KG1 (cell line): Measurements from ENCODE around the gene R3HDML.

Experiments
- DNase-seq: peaks from one replicate; lab custom pipeline; 2025; lab: John Stamatoyannopoulos, UW

The R3HDML gene

DNA sequence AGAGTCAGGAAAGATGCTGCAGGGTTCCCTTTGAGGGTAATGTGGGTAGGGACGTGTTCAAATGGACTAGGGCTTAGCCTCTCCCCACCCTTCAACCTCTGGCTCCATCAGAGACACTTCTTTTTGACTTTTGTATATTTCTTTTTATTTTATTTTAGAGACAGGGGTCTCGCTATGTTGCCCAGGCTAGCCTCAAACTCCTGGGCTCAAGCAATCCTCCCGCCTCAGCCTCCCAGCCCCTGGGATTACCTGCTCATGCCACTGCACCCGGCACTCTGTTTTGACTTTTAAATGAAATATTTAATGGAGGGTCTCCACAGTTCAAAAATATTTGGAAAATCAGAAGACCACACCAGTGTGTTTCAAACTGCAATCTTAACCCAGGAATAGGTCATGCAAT, 27.2 kb downstream of the R3HDML start:
- no peak for DNase-seq

GRCh38 chr20:44364780-44365179, 27.9 kb downstream of the R3HDML start:
- no peak for DNase-seq

DNA sequence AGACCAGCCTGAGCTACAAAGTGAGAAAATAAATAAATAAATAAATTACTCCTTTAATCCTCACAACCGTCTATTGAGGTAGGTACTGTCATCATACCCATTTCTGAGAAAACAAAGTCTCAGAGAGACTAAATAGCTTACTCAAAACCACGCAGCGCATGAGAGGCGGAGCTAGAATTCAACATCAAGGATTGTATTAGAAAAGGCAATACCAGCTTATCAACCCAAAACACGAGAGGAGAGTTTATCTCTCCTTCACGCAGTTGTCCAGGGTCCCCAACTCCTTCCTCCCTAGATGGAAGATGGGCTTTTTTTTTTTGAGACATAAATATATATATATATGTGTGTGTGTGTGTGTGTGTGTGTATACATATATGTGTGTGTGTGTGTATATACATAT, 30.9 kb downstream of the R3HDML start:
- DNase-seq, result no peak

GRCh38 chr20:44370639-44371218, 33.9 kb downstream of the R3HDML start:
- no peak for DNase-seq

DNA sequence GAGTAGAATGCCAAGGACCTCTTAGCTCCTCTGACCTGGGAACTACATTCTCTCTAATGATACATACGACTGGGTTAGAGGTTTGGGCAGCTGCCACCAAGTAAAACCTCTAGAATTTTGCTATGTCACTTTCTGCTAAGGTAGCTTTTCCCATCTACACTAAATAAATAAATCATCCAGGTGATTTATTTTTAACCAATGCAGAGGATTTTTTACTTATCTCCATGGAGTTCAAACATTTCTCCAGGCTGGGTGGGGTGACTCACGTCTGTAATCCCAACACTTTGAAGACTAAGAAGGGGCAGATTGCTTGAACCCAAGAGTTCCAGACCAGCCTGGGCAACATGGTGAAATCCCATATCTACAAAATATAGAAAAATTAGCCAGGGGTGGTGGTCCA, 45.8 kb downstream of the R3HDML start:
- DNase-seq, result no peak

- peak; percentile 71 for DNase-seq
Observed at GRCh38 chr20:44384423-44385027, 47.7 kb downstream of the R3HDML start.

GRCh38 chr20:44388466-44389023, 51.7 kb downstream of the R3HDML start:
- no peak for DNase-seq

- no peak for DNase-seq
Observed at GRCh38 chr20:44389871-44390270, 53.0 kb downstream of the R3HDML start.

- DNase-seq, result no peak
Observed at GRCh38 chr20:44390280-44390679, 53.4 kb downstream of the R3HDML start.

DNA sequence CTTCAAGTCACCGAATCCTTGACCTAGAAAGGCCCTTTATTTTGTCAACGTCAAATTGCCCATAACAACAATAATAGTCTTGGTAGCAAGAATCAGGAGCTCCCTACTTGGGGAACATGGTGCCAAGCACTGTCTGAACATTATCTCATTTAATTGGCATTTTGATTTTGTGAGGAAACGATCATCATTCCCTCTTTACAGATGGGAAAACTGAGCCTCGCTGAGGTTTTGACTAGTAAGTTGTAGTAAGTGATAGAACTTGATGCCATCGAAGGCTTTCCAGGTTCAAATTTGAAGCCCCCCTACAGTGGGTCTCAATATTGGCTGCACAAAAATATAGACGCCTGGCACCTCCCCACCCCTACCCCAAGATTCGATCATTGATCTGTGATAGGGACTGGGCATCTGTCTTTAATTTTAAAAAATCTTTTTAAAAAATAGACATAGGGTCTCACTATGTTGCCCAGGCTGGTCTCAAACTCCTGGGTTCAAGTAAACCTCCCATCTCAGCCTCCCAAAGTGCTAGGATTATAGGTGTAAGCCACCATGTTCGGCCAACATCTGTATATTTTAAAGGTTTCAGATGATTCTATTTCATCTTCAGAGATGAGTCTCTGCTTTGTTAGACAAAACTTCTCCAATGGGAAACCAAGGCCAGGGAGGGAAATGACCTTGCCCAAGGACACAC, 55.4 kb downstream of the R3HDML start:
- DNase-seq, result no peak

DNA sequence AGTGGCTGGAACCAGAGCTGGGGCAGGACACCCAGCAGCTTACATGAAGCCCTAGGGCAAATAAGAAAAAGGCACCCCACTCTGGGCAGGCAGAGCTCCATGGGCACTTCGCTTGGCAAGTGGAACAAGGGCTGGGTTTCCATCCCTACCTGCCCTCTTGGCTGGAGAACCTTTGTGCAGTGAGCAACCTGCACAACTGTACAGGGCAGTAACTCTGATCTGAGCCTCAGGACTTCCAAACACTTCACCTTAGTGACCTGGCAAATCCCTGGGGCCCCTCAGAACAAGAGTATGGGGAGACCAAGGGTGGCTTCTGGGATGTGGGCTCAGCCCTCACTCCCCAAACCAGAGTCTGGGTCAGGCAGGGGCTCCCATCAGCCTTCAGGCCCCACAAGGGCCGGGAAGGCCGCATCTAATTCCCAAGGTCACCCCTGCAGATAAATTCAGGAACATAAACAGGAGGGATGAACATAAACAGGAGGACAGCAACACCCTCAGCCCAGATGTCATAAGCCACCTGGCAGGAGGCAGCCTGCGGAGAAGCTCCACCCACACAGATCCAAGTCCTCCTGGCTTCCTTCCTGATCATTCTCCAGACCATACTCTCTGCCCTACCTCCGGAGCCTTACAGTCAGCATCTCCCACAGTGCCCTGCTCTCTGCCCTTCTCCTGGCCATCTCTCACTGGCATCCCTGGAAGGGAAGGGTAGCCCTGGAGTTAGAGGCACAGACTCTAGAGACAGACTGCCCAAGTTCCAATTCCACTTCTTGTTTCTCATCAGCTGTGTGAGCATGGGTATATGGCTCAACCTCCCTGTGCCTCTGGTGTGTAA, 56.1 kb downstream of the R3HDML start:
- no peak for DNase-seq

DNA sequence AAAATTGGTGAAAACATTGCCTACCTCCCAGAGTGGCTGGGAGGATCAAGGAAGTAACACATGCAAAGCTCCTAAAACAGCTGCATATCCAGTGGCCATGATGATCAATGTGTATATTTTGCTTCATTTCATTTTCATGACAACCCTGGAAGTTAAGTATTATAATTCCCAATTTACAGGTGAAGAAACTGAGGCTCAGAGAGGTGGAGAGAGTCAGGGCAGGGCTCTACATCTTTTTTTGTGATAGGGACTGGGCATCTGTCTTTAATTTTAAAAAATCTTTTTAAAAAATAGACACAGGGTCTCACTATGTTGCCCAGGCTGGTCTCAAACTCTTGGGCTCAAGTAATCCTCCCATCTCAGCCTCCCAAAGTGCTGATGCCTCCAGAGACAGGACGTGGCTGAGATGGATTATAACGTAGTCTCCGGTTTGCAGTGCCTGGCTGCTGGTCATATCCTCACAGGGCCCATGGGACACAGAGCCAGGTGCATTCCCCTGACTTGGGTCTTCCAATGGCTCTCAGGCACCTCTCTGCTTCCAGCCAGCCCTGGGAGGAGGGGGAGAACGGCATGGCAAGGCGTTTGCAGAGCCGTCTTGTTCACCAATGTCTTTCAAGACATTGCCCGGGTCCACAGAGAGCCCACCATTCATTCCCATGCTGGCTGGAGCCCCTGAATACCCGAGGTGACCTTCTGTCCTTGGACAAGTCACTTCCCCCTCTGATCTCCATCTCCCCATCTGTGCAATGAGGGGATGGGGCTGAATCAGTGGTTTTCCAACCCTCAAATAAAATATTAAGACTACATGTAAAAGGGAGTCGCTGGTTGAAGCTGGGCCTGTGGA, 57.0 kb downstream of the R3HDML start:
- DNase-seq, result no peak

DNA sequence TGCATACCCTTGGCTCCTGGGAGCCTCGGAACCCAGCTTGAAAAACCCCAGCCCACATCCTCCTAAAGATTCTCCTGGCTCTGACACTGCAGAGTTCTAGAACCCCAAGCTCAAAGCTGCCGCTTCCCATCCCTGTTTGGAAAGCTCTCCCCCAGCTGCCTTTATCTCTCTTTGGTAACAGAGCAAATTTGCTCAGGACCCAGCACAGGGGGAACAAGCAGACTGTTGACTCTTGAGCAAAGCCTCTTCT, 57.5 kb downstream of the R3HDML start:
- no peak for DNase-seq

GRCh38 chr20:44394702-44395460, 58.0 kb downstream of the R3HDML start:
- DNase-seq, result no peak

GRCh38 chr20:44395461-44396340, 58.9 kb downstream of the R3HDML start:
- no peak for DNase-seq

DNA sequence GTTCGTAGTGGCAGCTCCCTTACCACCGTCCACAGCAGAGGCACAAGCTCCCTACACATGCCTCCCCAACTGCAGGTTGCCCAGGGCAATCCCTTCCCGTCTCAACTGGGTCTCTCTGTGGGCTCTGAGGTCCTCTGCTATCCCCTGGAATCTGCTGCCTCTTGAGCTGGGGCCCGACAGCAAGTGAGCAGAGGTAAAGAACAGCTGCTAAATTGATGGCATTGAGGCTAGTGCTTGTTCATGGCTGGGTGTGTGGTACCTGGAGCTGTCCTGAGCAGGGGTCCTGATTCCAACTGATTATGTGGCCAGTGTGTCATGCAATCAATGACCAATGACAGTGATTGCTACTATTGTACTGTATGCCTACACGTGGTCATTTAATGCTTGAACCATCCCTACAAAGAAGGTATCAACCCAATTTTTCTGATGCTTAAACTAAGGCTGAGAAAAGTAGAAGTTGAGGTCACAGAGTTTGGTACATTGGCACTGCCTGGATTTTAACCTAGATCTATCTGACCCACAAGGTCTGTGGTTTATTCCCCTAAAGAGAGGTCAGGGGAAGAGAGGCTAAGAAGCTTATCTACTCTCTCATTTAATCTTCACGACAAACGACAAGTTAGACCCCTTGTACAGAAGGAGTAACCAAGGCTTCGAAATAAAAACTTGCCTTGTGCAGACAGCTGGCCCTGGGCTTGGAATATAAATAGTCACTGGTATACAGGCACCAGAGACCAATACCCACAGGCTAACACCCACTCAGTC, 59.7 kb downstream of the R3HDML start:
- no peak for DNase-seq

- no peak for DNase-seq
Observed at GRCh38 chr20:44398335-44398734, 61.5 kb downstream of the R3HDML start.

GRCh38 chr20:44399446-44399845, 62.6 kb downstream of the R3HDML start:
- DNase-seq, result no peak

DNA sequence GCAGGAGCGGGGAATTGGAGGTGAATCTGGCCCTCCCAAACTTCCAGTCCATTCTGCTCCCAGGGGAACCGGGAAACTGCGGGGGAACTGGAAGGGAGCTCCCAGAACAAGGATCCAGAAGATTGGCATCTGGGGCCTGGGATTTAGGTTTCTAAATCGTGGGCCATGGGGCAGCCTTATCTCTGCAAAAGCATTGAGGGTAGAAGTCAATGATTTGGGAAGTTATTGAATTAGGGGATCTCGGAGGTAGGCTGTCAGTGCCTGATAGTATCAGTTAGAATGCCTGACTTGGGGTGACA, 63.8 kb downstream of the R3HDML start:
- DNase-seq, result no peak
